ENCODE measurements around the gene CGNL1.

DNA sequence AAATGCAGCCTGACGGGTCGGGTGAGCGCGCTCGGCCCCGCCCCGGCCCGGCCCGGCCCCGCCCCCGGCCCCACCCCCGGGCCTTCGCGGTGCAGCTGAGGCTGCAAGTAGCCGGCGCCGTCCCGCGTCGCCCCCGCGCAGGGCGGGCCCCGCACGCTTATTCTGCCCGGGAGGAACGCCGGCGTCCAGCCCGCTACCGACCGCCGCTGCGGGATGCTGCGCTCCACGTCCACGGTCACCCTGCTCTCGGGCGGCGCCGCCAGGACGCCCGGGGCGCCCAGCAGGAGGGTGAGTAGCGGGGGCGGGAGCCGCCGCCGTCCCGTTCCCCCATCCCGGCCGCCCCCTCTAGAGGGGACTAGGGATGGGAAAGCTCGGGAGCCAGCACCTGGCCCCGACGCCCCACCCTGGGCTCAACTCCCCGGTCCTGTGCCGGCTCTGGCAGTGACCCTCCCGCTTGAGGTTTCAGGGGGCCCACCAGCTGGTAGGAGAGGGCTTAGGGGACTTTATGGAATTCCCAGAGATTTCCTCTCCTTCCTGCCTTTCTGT, 215.6 kb downstream of the CGNL1 start, which contains the start of gene MYZAP:
- TF ChIP-seq, protein P1, sequence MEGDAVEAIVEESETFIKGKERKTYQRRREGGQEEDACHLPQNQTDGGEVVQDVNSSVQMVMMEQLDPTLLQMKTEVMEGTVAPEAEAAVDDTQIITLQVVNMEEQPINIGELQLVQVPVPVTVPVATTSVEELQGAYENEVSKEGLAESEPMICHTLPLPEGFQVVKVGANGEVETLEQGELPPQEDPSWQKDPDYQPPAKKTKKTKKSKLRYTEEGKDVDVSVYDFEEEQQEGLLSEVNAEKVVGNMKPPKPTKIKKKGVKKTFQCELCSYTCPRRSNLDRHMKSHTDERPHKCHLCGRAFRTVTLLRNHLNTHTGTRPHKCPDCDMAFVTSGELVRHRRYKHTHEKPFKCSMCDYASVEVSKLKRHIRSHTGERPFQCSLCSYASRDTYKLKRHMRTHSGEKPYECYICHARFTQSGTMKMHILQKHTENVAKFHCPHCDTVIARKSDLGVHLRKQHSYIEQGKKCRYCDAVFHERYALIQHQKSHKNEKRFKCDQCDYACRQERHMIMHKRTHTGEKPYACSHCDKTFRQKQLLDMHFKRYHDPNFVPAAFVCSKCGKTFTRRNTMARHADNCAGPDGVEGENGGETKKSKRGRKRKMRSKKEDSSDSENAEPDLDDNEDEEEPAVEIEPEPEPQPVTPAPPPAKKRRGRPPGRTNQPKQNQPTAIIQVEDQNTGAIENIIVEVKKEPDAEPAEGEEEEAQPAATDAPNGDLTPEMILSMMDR (IDR thresholded peaks at IDR 0.05): no peak
- no peak for TF ChIP-seq EP300 (IDR thresholded peaks at IDR 0.05)
